ENCODE measurements around the gene CDC5L.

- TF ChIP-seq EZH2phosphoT487 (IDR thresholded peaks at IDR 0.05; ENCODE audit: insufficient read depth, low read depth) = no peak
- TF ChIP-seq EZH2 (IDR thresholded peaks at IDR 0.05; ENCODE audit: insufficient read depth, poor library complexity, severe bottlenecking) = no peak
Observed at GRCh38 chr6:44468835-44469234, 81.3 kb downstream of the CDC5L start.

Data from GM23248 (cell line).